GM12878 (cell line): ENCODE data around the gene DCLRE1B. TPM values are rescaled to one million over a fixed set of nuclear protein-coding genes. Genes with fewer than 3 reads are reported as not detected.

Experiments
- ATAC-seq: fragments of 200-7000 bp; cut with Tn5 transposase; 3 replicates; pipeline ENCODE4 v1.9.1; 2020; ENCODE audit warnings: mild to moderate bottlenecking, moderate library complexity
- BruUV-seq: library from RNA; stranded (reverse); fragments of 400-500 nt; replicated peaks from 2 replicates; lab custom pipeline; 2021; lab: Mats Ljungman, UMichigan
- CTCF ChIA-PET: fragments of 300-600 bp; sonication (Branson Sonifier 250); formaldehyde crosslinking; extraction: SDS; loops from one replicate; lab custom pipeline; 2021; ENCODE audit warnings: inconsistent platforms; lab: Yijun Ruan, JAX
- POLR2A ChIA-PET: fragments of 350-600 bp; formaldehyde crosslinking; extraction: SDS; loops from one replicate; lab custom pipeline; 2021; ENCODE audit warnings: inconsistent platforms; lab: Charles Lee
- RAD21 ChIA-PET: fragments of 300-600 bp; sonication (Branson Sonifier 250); formaldehyde crosslinking; loops from one replicate; lab custom pipeline; 2023; ENCODE audit warnings: antibody characterized with exemption; ENCODE audit not compliant: unreplicated experiment; lab: Charles Lee
- SMC1A ChIA-PET: fragments of 300-600 bp; sonication (Branson Sonifier 250); formaldehyde crosslinking; loops from one replicate; lab custom pipeline; 2023; ENCODE audit not compliant: unreplicated experiment, uncharacterized antibody; lab: Charles Lee
- DNase-seq: peaks from one replicate; pipeline ENCODE4 v3.0.0-alpha.2; 2011; ENCODE audit warnings: low read depth, low spot score
- FAIRE-seq: peaks from 3 replicates; lab custom pipeline; 2011; peaks lifted over from hg19 to GRCh38; lab: Jason Lieb, UNC
- H2AFZ ChIP-seq: 2 replicates; pipeline ENCODE4 v1.6.0; 2011; ENCODE audit warnings: low read depth, low read length, control low read depth; ENCODE audit not compliant: control insufficient read depth
- H3K27ac ChIP-seq: 2 replicates; pipeline ENCODE4 v1.5.1; 2011; ENCODE audit warnings: control low read depth; ENCODE audit not compliant: control insufficient read depth, insufficient read depth
- H3K27me3 ChIP-seq, 2 experiments: replicated peaks in 1 of 2; 2 replicates each; pipeline versions ENCODE4 v1.6.0 to v1.6.1; 2011; ENCODE audit warnings: low read length in 1 of 2; ENCODE audit not compliant: control insufficient read depth in 2 of 2, insufficient read depth in 2 of 2
- H3K36me3 ChIP-seq, 2 experiments: 2 replicates each; pipeline ENCODE4 v1.5.1; 2011; ENCODE audit warnings: low read length in 1 of 2; ENCODE audit not compliant: control insufficient read depth in 2 of 2, insufficient read depth in 2 of 2
- H3K4me1 ChIP-seq: 2 replicates; pipeline ENCODE4 v1.6.1; 2011; ENCODE audit warnings: mild to moderate bottlenecking, low read length, moderate library complexity, mixed read lengths; ENCODE audit not compliant: control insufficient read depth, insufficient read depth
- H3K4me2 ChIP-seq: 2 replicates; pipeline ENCODE4 v1.6.0; 2011; ENCODE audit warnings: control low read depth; ENCODE audit not compliant: control insufficient read depth, insufficient read depth
- H3K4me3 ChIP-seq: fragments of 200-600 bp; sonication (generic); 2 replicates; pipeline ENCODE4 v1.5.1; 2016
- H3K79me2 ChIP-seq: 2 replicates; pipeline ENCODE4 v1.6.0; 2011; ENCODE audit warnings: low read length; ENCODE audit not compliant: control insufficient read depth, insufficient read depth
- H3K9ac ChIP-seq: 2 replicates; pipeline ENCODE4 v1.8.0; 2011; ENCODE audit warnings: low read length, control low read depth, mixed read lengths; ENCODE audit not compliant: control insufficient read depth, insufficient read depth
- H3K9me3 ChIP-seq: replicated peaks from 3 replicates; pipeline ENCODE4 v1.5.1; 2011; ENCODE audit warnings: mild to moderate bottlenecking, low read length; ENCODE audit not compliant: control insufficient read depth, insufficient read depth
- H4K20me1 ChIP-seq: 2 replicates; pipeline ENCODE4 v1.6.0; 2011; ENCODE audit not compliant: control insufficient read depth, insufficient read depth
- BACH1 ChIP-seq: fragments of 450-650 bp; IDR thresholded peaks from 2 replicates; pipeline ENCODE4 v1.6.1; 2017; ENCODE audit warnings: mild to moderate bottlenecking, borderline replicate concordance
- EGR1 ChIP-seq, 2 experiments: IDR thresholded peaks; 1 replicate in 1 of 2; 2 replicates in 1 of 2; pipeline ENCODE4 v1.6.1; 2011 to 2012; ENCODE audit warnings: low read depth in 2 of 2, low read length in 2 of 2, borderline replicate concordance in 1 of 2, mild to moderate bottlenecking in 1 of 2, moderate library complexity in 1 of 2
- HDAC6 ChIP-seq: fragments of 200-600 bp; sonication (generic); IDR thresholded peaks from one replicate; pipeline ENCODE4 v1.8.0; 2017; ENCODE audit warnings: antibody characterized with exemption; ENCODE audit not compliant: unreplicated experiment
- KLF5 ChIP-seq: fragments of 450-650 bp; IDR thresholded peaks from 2 replicates; pipeline ENCODE4 v1.6.1; 2014; ENCODE audit warnings: mild to moderate bottlenecking; ENCODE audit not compliant: partially characterized antibody
- ZNF217 ChIP-seq: fragments of 450-650 bp; IDR thresholded peaks from 2 replicates; pipeline ENCODE4 v1.6.1; 2017; ENCODE audit warnings: antibody characterized with exemption, mild to moderate bottlenecking
- ZNF384 ChIP-seq: IDR thresholded peaks from 2 replicates; pipeline ENCODE4 v1.6.1; 2012; ENCODE audit warnings: low read depth, mild to moderate bottlenecking, low read length, improper control_type of control experiment, borderline replicate concordance
- WGBS: methylation state at CpG from one replicate; pipeline ENCODE4 v1.1.6; 2016; ENCODE audit warnings: low lambda C conversion rate; ENCODE audit not compliant: insufficient replicate concordance, insufficient coverage; ENCODE audit errors: missing lambda C conversion rate; 5-methylcytosine and 5-hydroxymethylcytosine counted together
- in situ Hi-C: fragments of 300-500 bp; cut with MboI; formaldehyde crosslinking; loops from 9 replicates; pipeline ENCODE4 v1.14.3; 2018; ENCODE audit warnings: mixed read lengths
- intact Hi-C: fragments of 100-400 bp; cut with micrococcal nuclease; formaldehyde crosslinking; loops from one replicate; pipeline ENCODE4 v1.14.2; 2022; ENCODE audit not compliant: unreplicated experiment
- polyA plus RNA-seq, 11 experiments: library from polyadenylated mRNA; depleted of rRNA in 4 of 11; unstranded in 6 of 11; stranded (reverse) in 5 of 11; fragments of >200 nt; fragmentation: Nextera tagmentation in 4 of 11; fragmentation: Illumina TruSeq in 1 of 11; extraction: Ambion mirVana in 4 of 11; extraction: Trizol in 1 of 11; gene quantifications; 1 replicate in 1 of 11; 2 replicates in 10 of 11; pipeline versions ENCODE4 v1.2.1 to v1.2.3, GENCODE V29; 2011 to 2016; ENCODE audit warnings: inconsistent platforms in 2 of 11, missing spikeins in 2 of 11, low read depth in 1 of 11
- total RNA-seq, 4 experiments: library from RNA; depleted of rRNA in 3 of 4; stranded (reverse); fragments of >200 nt in 3 of 4; fragmentation: Illumina TruSeq in 1 of 4; extraction: Trizol in 1 of 4; gene quantifications; 2 replicates each; pipeline versions ENCODE4 v1.2.1 to v1.2.3, GENCODE V29; 2013 to 2021
- TF ChIP-seq, protein P1 (sequence below), 3 experiments: IDR thresholded peaks in 2 of 3; conservative IDR thresholded peaks in 1 of 3; 2 replicates each; pipeline ENCODE4 v1.5.1; 2011; ENCODE audit warnings: low read depth in 3 of 3, low read length in 3 of 3, mild to moderate bottlenecking in 3 of 3, control low read depth in 2 of 3, moderate library complexity in 2 of 3, inconsistent platforms in 1 of 3, mixed read lengths in 1 of 3; ENCODE audit not compliant: control insufficient read depth in 2 of 3, insufficient read depth in 1 of 3; ENCODE audit errors: extremely low read depth in 1 of 3

The DCLRE1B gene
- total and polyA plus RNA-seq, 10 of the 15 experiments (the other 5 are each of a cell fraction or from before 2014, with no cell fraction given) = 5.4 to 18.3 (median 13.4) TPM

DNA sequence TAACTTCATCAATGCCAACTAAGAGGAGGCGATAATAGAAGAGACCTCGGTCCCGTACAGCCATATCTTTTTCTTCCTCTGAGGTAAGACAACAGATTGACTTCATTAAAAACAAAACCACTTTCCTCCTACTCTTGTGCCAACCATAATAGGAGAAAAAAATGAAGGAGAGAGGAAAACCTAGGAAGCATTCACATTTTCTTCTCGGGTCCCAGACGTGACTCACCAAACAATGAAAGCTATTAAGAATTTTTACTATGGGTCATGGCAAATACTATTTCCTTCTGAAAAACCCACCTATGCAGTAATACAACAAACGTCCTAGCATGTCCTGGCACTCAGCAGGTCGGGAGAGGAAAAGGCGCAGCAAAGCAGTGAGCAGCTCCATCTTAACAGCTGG, 9.2 kb upstream of the DCLRE1B start:
- TF ChIP-seq ZNF384 (no peak), BACH1 (no peak), ZNF217 (no peak)
- TF ChIP-seq, all 136 proteins: peak for 0

DNA sequence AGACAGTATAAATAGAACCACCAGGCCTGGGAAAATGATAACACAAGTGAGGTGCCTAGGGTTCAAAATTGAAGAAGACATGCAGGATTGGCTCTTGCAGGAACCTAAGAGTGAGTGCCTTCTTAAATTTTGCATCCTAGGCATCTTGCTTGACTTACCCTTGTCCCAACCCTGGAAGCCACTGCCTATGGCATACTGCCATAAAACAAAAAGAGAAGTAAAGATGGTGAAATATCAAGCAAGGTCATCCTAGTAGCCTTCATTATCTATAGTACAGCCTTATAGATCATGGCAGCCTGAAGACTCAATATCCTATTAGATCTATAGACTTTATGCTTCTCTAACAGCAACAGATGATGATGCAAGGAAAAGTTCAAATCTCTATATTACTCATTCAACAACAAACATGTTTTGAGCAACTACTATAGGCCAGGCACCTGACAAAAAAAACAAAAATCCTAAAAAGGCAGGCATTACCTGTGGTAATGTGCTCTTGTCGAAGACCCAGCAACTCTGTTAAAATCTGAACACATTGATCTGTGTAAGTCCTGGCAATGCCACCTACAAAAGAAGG, 6.8 kb upstream of the DCLRE1B start:
- 95% methylated on average over 1 of the region's 1 CpG for WGBS
- no peaks in the 10 kb centered on the region for H3K27me3 ChIP-seq
- RAD21 ChIA-PET = interaction anchor here (1.5 to 4.6 kb wide), 2 partner anchors 39 to 63 kb away, joined by 4 to 19 read pairs; no protein-coding TSS in a partner anchor
- H3K9me3 ChIP-seq = no peaks in the 10 kb centered on the region
- intact Hi-C loops (no loop called here), in situ Hi-C loops (no loop called here)
- no peak overlapping the region for H3K27ac ChIP-seq
- peaks cover 6 to 12% of the 10 kb centered on the region in 2 experiments; a peak in 3 of 4 replicates for H3K36me3 ChIP-seq
- H3K4me3 ChIP-seq = no peak overlapping the region
- H2AFZ ChIP-seq = no peak overlapping the region
- H3K9ac ChIP-seq = no peak overlapping the region
- peaks cover 9% of the 10 kb centered on the region for H3K79me2 ChIP-seq
- H3K4me1 ChIP-seq = no peaks in the 10 kb centered on the region
- DNase-seq (no peak), ATAC-seq (no peak; the same call in 2 of the 3 replicates), FAIRE-seq (no peak)
- SMC1A ChIA-PET = interaction anchor here (1.0 to 3.1 kb wide), 10 partner anchors 8 to 104 kb away, joined by 3 to 12 read pairs (median 4); partner anchors contain the start of gene BCL2L15
- CTCF ChIA-PET = interaction anchor here (1.1 to 2.2 kb wide), 4 partner anchors 9 to 63 kb away, joined by 4 to 12 read pairs (median 5); no protein-coding TSS in a partner anchor
- POLR2A ChIA-PET = no interaction called here
- BruUV-seq = no TSS peak
- no peaks in the 10 kb centered on the region for H4K20me1 ChIP-seq
- TF ChIP-seq, protein P1, sequence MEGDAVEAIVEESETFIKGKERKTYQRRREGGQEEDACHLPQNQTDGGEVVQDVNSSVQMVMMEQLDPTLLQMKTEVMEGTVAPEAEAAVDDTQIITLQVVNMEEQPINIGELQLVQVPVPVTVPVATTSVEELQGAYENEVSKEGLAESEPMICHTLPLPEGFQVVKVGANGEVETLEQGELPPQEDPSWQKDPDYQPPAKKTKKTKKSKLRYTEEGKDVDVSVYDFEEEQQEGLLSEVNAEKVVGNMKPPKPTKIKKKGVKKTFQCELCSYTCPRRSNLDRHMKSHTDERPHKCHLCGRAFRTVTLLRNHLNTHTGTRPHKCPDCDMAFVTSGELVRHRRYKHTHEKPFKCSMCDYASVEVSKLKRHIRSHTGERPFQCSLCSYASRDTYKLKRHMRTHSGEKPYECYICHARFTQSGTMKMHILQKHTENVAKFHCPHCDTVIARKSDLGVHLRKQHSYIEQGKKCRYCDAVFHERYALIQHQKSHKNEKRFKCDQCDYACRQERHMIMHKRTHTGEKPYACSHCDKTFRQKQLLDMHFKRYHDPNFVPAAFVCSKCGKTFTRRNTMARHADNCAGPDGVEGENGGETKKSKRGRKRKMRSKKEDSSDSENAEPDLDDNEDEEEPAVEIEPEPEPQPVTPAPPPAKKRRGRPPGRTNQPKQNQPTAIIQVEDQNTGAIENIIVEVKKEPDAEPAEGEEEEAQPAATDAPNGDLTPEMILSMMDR (IDR thresholded peaks at IDR 0.05 in 2 of 3, conservative IDR thresholded peaks at IDR 0.05 in 1 of 3; ENCODE audit: control insufficient read depth in 2 of 3, extremely low read depth in 1 of 3, insufficient read depth in 1 of 3, low read depth in 3 of 3, low read length in 3 of 3) = no peak
- no peak for TF ChIP-seq EGR1 (IDR thresholded peaks at IDR 0.05; ENCODE audit: borderline replicate concordance in 1 of 2, low read depth in 2 of 2, low read length in 2 of 2)
- TF ChIP-seq HDAC6 = no peak
- no peak for TF ChIP-seq KLF5
- H3K4me2 ChIP-seq = no peak overlapping the region

More for the DNA sequence above, 9.2 kb upstream of the DCLRE1B start:
- DNase-seq = no peak
- no peaks in the 10 kb centered on the region for H3K4me1 ChIP-seq
- no peak overlapping the region for H3K4me3 ChIP-seq
- H3K9me3 ChIP-seq = no peaks in the 10 kb centered on the region
- RAD21 ChIA-PET = interaction anchor here (0.6 to 1.2 kb wide), 2 partner anchors 15 to 136 kb away, joined by 3 to 4 read pairs; no protein-coding TSS in a partner anchor
- no peak overlapping the region for H3K27ac ChIP-seq
- BruUV-seq = no TSS peak
- H2AFZ ChIP-seq = no peak overlapping the region
- H3K27me3 ChIP-seq = no peaks in the 10 kb centered on the region
- intact Hi-C loops = no loop called here
- H3K9ac ChIP-seq = no peak overlapping the region
- H3K36me3 ChIP-seq = peaks cover 6 to 12% of the 10 kb centered on the region in 2 experiments; a peak in 3 of 4 replicates
- CTCF ChIA-PET = no interaction called here
- H4K20me1 ChIP-seq = no peaks in the 10 kb centered on the region
- no peak for ATAC-seq
- no peak for FAIRE-seq
- in situ Hi-C loops = no loop called here
- POLR2A ChIA-PET = interaction anchor here (1.1 kb wide), 1 partner anchor 8 kb away, joined by 3 read pairs; the partner anchor contains the start of gene AP4B1
- no peaks in the 10 kb centered on the region; the same call in 1 of the 2 replicates for H3K79me2 ChIP-seq
- SMC1A ChIA-PET = interaction anchor here (1.1 to 2.1 kb wide), 2 partner anchors 8 to 60 kb away, joined by 6 to 7 read pairs; partner anchors contain the start of gene AP4B1
- WGBS = 91% methylated on average over 8 of the region's 8 CpGs
- no peak overlapping the region for H3K4me2 ChIP-seq
